Neutrophil (primary cell): Measurements from ENCODE around the gene DHX38.
"Not testable (repeated sequence)": the region's sequence is repeated elsewhere in the genome, so short reads cannot be mapped to it uniquely, and the experiment has no call there.

ENCODE experiments used
- H3K27ac ChIP-seq: fragments of 200-600 bp; sonication (generic); 2 replicates; pipeline ENCODE4 v1.5.1; 2016; ENCODE audit warnings: mild to moderate bottlenecking, moderate library complexity
- H3K27me3 ChIP-seq: fragments of 200-600 bp; sonication (generic); 2 replicates; pipeline ENCODE4 v1.6.0; 2016; ENCODE audit warnings: mild to moderate bottlenecking
- H3K36me3 ChIP-seq: fragments of 200-600 bp; sonication (generic); 2 replicates; pipeline ENCODE4 v1.5.1; 2017
- H3K4me1 ChIP-seq, 2 experiments: fragments of 200-600 bp in 1 of 2; sonication (generic) in 1 of 2; 1 replicate in 1 of 2; 2 replicates in 1 of 2; pipeline versions ENCODE4 v1.5.1 to v1.6.1; 2013 to 2016; ENCODE audit warnings: low read depth in 1 of 2, low read length in 1 of 2, mild to moderate bottlenecking in 1 of 2, moderate library complexity in 1 of 2; ENCODE audit not compliant: control insufficient read depth in 1 of 2, insufficient read depth in 1 of 2
- H3K4me3 ChIP-seq, 2 experiments: fragments of 200-600 bp in 1 of 2; sonication (generic) in 1 of 2; 1 replicate in 1 of 2; 2 replicates in 1 of 2; pipeline ENCODE4 v1.5.1; 2013 to 2016; ENCODE audit warnings: low read depth in 1 of 2, low read length in 1 of 2, mild to moderate bottlenecking in 1 of 2, moderate library complexity in 1 of 2
- H3K9me3 ChIP-seq: fragments of 200-600 bp; sonication (generic); 2 replicates; pipeline ENCODE4 v1.5.1; 2016
- CTCF ChIP-seq: fragments of 200-600 bp; sonication (generic); IDR thresholded peaks from 2 replicates; pipeline ENCODE4 v1.5.1; 2016; ENCODE audit warnings: antibody characterized with exemption

Gene DHX38

GRCh38 chr16:72073560-72074230 is 20.0 kb upstream of the DHX38 start:
- Histone ChIP-seq H3K4me3 (no peak overlapping the region), H3K9me3 (no peaks in the 10 kb centered on the region), H3K4me1 (peaks cover 7 to 8% of the 10 kb centered on the region in 2 experiments), H3K36me3 (peaks cover 4% of the 10 kb centered on the region), H3K27ac (no peak overlapping the region), H3K27me3 (no peaks in the 10 kb centered on the region)
- no peak for TF ChIP-seq CTCF

GRCh38 chr16:72075067-72075466 is 18.6 kb upstream of the DHX38 start:
- H3K36me3 ChIP-seq, H3K9me3 ChIP-seq, H3K27ac ChIP-seq, H3K4me1 ChIP-seq, H3K27me3 ChIP-seq, H3K4me3 ChIP-seq: not testable (repeated sequence)

GRCh38 chr16:72076991-72077706 is 16.5 kb upstream of the DHX38 start:
- not testable (repeated sequence) for H3K27me3 ChIP-seq, H3K9me3 ChIP-seq, H3K4me1 ChIP-seq, H3K36me3 ChIP-seq, H3K4me3 ChIP-seq, H3K27ac ChIP-seq

- Histone ChIP-seq H3K27ac (no peak overlapping the region), H3K4me1 (no peaks in the 10 kb centered on the region), H3K36me3 (peaks cover 46% of the 10 kb centered on the region), H3K4me3 (no peak overlapping the region), H3K9me3 (no peaks in the 10 kb centered on the region), H3K27me3 (no peaks in the 10 kb centered on the region)
- no peak for TF ChIP-seq CTCF
These were observed 9.8 kb upstream of the DHX38 start for GRCh38 chr16:72083778-72084404.

GRCh38 chr16:72084445-72084844 is 9.2 kb upstream of the DHX38 start:
- Histone ChIP-seq H3K4me1 (no peaks in the 10 kb centered on the region), H3K9me3 (no peaks in the 10 kb centered on the region), H3K27me3 (no peaks in the 10 kb centered on the region), H3K36me3 (peaks cover 52% of the 10 kb centered on the region), H3K27ac (no peak overlapping the region), H3K4me3 (no peak overlapping the region)
- TF ChIP-seq CTCF = no peak

GRCh38 chr16:72085002-72085401 is 8.6 kb upstream of the DHX38 start:
- Histone ChIP-seq H3K36me3 (peaks cover 57% of the 10 kb centered on the region), H3K4me3 (no peak overlapping the region), H3K27me3 (no peaks in the 10 kb centered on the region), H3K27ac (no peak overlapping the region), H3K4me1 (no peaks in the 10 kb centered on the region), H3K9me3 (no peaks in the 10 kb centered on the region)
- no peak for TF ChIP-seq CTCF
